Cerebellar nuclear complex (tissue), 1 donor: Measurements from ENCODE around the gene SH3TC1.

ENCODE experiments used
- DNase-seq, 2 experiments: peaks; one replicate each; lab custom pipeline; 2025; lab: John Stamatoyannopoulos, UW

SH3TC1 gene

GRCh38 chr4:8198906-8199593, at the start of gene SH3TC1:
SH3TC1 (plus strand) TSS chr4:8199290; CDS start chr4:8205195, 5,905 bp downstream.
- DNase-seq, result no peak

GRCh38 chr4:8149664-8150063, 49.4 kb upstream of the SH3TC1 start:
- DNase-seq, result no peak

- no peak for DNase-seq
Measured at GRCh38 chr4:8150152-8151090, 48.7 kb upstream of the SH3TC1 start.

- DNase-seq, result no peak
Measured at GRCh38 chr4:8151165-8151650, 47.9 kb upstream of the SH3TC1 start.

GRCh38 chr4:8152090-8152864, 46.8 kb upstream of the SH3TC1 start:
- no peak for DNase-seq

- DNase-seq, result no peak
Measured at GRCh38 chr4:8152865-8153257, 46.2 kb upstream of the SH3TC1 start.

- no peak for DNase-seq
Measured at GRCh38 chr4:8153441-8153840, 45.6 kb upstream of the SH3TC1 start.

- DNase-seq, result no peak
Measured at GRCh38 chr4:8155048-8155447, 44.0 kb upstream of the SH3TC1 start.

GRCh38 chr4:8155660-8156421, 43.2 kb upstream of the SH3TC1 start:
- DNase-seq, result no peak

GRCh38 chr4:8156617-8157016, 42.5 kb upstream of the SH3TC1 start:
- no peak for DNase-seq

GRCh38 chr4:8157496-8157895, 41.6 kb upstream of the SH3TC1 start:
- DNase-seq, result no peak

- DNase-seq, result no peak
Measured at GRCh38 chr4:8157944-8158709, 41.0 kb upstream of the SH3TC1 start.

- DNase-seq, result peak; percentile 83 to 92
Measured at GRCh38 chr4:8158710-8159536, 40.2 kb upstream of the SH3TC1 start, which contains the start of gene ABLIM2. ABLIM2 (minus strand) TSS chr4:8158813; CDS start chr4:8158689, 124 bp downstream.

GRCh38 chr4:8159537-8160232, 39.4 kb upstream of the SH3TC1 start:
- DNase-seq, result no peak

GRCh38 chr4:8160233-8160560, 38.9 kb upstream of the SH3TC1 start:
- no peak for DNase-seq

GRCh38 chr4:8160572-8160971, 38.5 kb upstream of the SH3TC1 start:
- no peak for DNase-seq

GRCh38 chr4:8162625-8163024, 36.5 kb upstream of the SH3TC1 start:
- DNase-seq, result no peak

GRCh38 chr4:8163026-8163425, 36.1 kb upstream of the SH3TC1 start:
- no peak for DNase-seq
